GM19193 (cell line): ENCODE data around the gene PRDM15.

Experiments
- POLR2A ChIP-seq: IDR thresholded peaks from 4 replicates; pipeline ENCODE4 v1.6.1; 2011; ENCODE audit not compliant: insufficient read depth, insufficient read length; ENCODE audit errors: extremely low read depth

Gene PRDM15

GRCh38 chr21:41867313-41867712 is 11.8 kb downstream of the PRDM15 start:
- no peak for TF ChIP-seq POLR2A

GRCh38 chr21:41866274-41866809 is 12.8 kb downstream of the PRDM15 start:
- no peak for TF ChIP-seq POLR2A

GRCh38 chr21:41865002-41865777 is 14.0 kb downstream of the PRDM15 start:
- TF ChIP-seq POLR2A, result peak; percentile 52

GRCh38 chr21:41864311-41865001 is 14.7 kb downstream of the PRDM15 start:
- TF ChIP-seq POLR2A, result no peak

- TF ChIP-seq POLR2A, result no peak
Observed at GRCh38 chr21:41863439-41863740, 15.8 kb downstream of the PRDM15 start.

- no peak for TF ChIP-seq POLR2A
Observed at GRCh38 chr21:41861987-41862386, 17.2 kb downstream of the PRDM15 start.

- no peak for TF ChIP-seq POLR2A
Observed at GRCh38 chr21:41861255-41861654, 17.9 kb downstream of the PRDM15 start.

GRCh38 chr21:41859297-41859980 is 19.7 kb downstream of the PRDM15 start:
- TF ChIP-seq POLR2A, result no peak

- TF ChIP-seq POLR2A, result no peak
Observed at GRCh38 chr21:41858466-41859296, 20.5 kb downstream of the PRDM15 start.

GRCh38 chr21:41857771-41858300 is 21.3 kb downstream of the PRDM15 start:
- TF ChIP-seq POLR2A, result no peak

GRCh38 chr21:41856572-41856971 is 22.6 kb downstream of the PRDM15 start:
- no peak for TF ChIP-seq POLR2A

GRCh38 chr21:41854426-41854995 is 24.6 kb downstream of the PRDM15 start:
- TF ChIP-seq POLR2A, result no peak

- no peak for TF ChIP-seq POLR2A
Observed at GRCh38 chr21:41852929-41853320, 26.2 kb downstream of the PRDM15 start.

GRCh38 chr21:41852151-41852928 is 26.8 kb downstream of the PRDM15 start:
- TF ChIP-seq POLR2A, result no peak
